MCF 10A (cell line): ENCODE measurements around the gene NFYC. TPM values are rescaled to one million over a fixed set of nuclear protein-coding genes. Genes with fewer than 3 reads are reported as not detected.

ENCODE experiments used
- BruUV-seq: library from RNA; stranded (reverse); fragments of 400-500 nt; replicated peaks from 2 replicates; lab custom pipeline; 2021; lab: Mats Ljungman, UMichigan
- CTCF ChIA-PET: fragments of 300-600 bp; sonication (Branson Sonifier 250); formaldehyde crosslinking; extraction: SDS; loops from one replicate; lab custom pipeline; 2021; ENCODE audit warnings: antibody characterized with exemption, inconsistent platforms; lab: Yijun Ruan, JAX
- POLR2A ChIA-PET: fragments of 300-600, 350-650 bp; sonication (Branson Sonifier 250); formaldehyde crosslinking; extraction: SDS; loops from one replicate; lab custom pipeline; 2020; ENCODE audit warnings: antibody characterized with exemption, inconsistent platforms; lab: Yijun Ruan, JAX
- DNase-seq: peaks from one replicate; pipeline ENCODE4 v3.0.0-alpha.2; 2018; ENCODE audit not compliant: unreplicated experiment
- H3K27ac Mint-ChIP-seq: one replicate; pipeline ENCODE4 v1.8.0; 2022; ENCODE audit warnings: mild to moderate bottlenecking, low read depth, mixed read lengths; ENCODE audit not compliant: unreplicated experiment
- H3K27me3 Mint-ChIP-seq: one replicate; pipeline ENCODE4 v1.8.0; 2022; ENCODE audit warnings: mixed read lengths; ENCODE audit not compliant: insufficient read depth, unreplicated experiment
- H3K36me3 Mint-ChIP-seq: one replicate; pipeline ENCODE4 v1.8.0; 2022; ENCODE audit warnings: mild to moderate bottlenecking, moderate library complexity, mixed read lengths; ENCODE audit not compliant: insufficient read depth, unreplicated experiment
- H3K4me1 Mint-ChIP-seq: one replicate; pipeline ENCODE4 v1.8.0; 2022; ENCODE audit warnings: mixed read lengths; ENCODE audit not compliant: insufficient read depth, unreplicated experiment
- H3K4me3 Mint-ChIP-seq: one replicate; pipeline ENCODE4 v1.8.0; 2022; ENCODE audit warnings: mild to moderate bottlenecking, moderate library complexity, mixed read lengths; ENCODE audit not compliant: unreplicated experiment
- H3K9me3 Mint-ChIP-seq: one replicate; pipeline ENCODE4 v1.8.0; 2022; ENCODE audit warnings: mixed read lengths; ENCODE audit not compliant: unreplicated experiment
- CTCF ChIP-seq: fragments of 200-600 bp; IDR thresholded peaks from one replicate; pipeline ENCODE4 v1.8.0; 2022; ENCODE audit warnings: antibody characterized with exemption, mild to moderate bottlenecking; ENCODE audit not compliant: unreplicated experiment
- intact Hi-C: fragments of 100-400 bp; cut with micrococcal nuclease; formaldehyde crosslinking; loops from 2 replicates; pipeline ENCODE4 v1.14.1; 2022
- total RNA-seq: library from RNA; stranded (reverse); gene quantifications from 2 replicates; pipeline ENCODE4 v1.2.3, GENCODE V29; 2022

Gene NFYC
- total RNA-seq, 1 experiment from 2014 or later = 69.6 TPM

GRCh38 chr1:40783001-40783905, 91.7 kb downstream of the NFYC start, which contains the start of gene KCNQ4:
Gene KCNQ4 (plus strand): TSS chr1:40783787. CDS start chr1:40784094, 307 bp downstream.
- no TSS peak for BruUV-seq
- peak; percentile 8 for DNase-seq
- ChIA-PET CTCF (interaction anchor here (0.6 to 1.4 kb wide), 2 partner anchors 9 to 149 kb away, joined by 3 read pairs; no protein-coding TSS in a partner anchor), POLR2A (no interaction called here)
- Mint-ChIP-seq H3K9me3 (no peaks in the 10 kb centered on the region), H3K4me1 (peaks cover 6% of the 10 kb centered on the region), H3K27ac (no peak within 1 kb of the TSS), H3K4me3 (peak within 1 kb of the TSS; percentile 67), H3K36me3 (peaks cover 6% of the 10 kb centered on the region), H3K27me3 (peaks cover 23% of the 10 kb centered on the region)
- no peak for TF ChIP-seq CTCF
- intact Hi-C loops = no loop called here

GRCh38 chr1:40784141-40784770, 92.8 kb downstream of the NFYC start:
- DNase-seq = no peak
- intact Hi-C loops = no loop called here
- Mint-ChIP-seq H3K4me1 (peaks cover 6% of the 10 kb centered on the region), H3K27ac (no peak overlapping the region), H3K4me3 (peak overlapping the region; percentile 67), H3K9me3 (no peaks in the 10 kb centered on the region), H3K27me3 (peaks cover 23% of the 10 kb centered on the region), H3K36me3 (peaks cover 6% of the 10 kb centered on the region)
- ChIA-PET CTCF (interaction anchor here (0.6 kb wide), 1 partner anchor 1253 kb away, joined by 3 read pairs; no protein-coding TSS in a partner anchor), POLR2A (interaction anchor here (0.8 to 1.5 kb wide), 2 partner anchors 10 to 78 kb away, joined by 4 to 5 read pairs; partner anchors contain the start of gene CITED4)
- TF ChIP-seq CTCF = no peak
- BruUV-seq = no TSS peak

GRCh38 chr1:40784771-40785151, 93.3 kb downstream of the NFYC start:
- BruUV-seq = no TSS peak
- Mint-ChIP-seq H3K36me3 (peaks cover 5% of the 10 kb centered on the region), H3K27ac (no peak overlapping the region), H3K27me3 (peaks cover 23% of the 10 kb centered on the region), H3K9me3 (no peaks in the 10 kb centered on the region), H3K4me3 (peak overlapping the region; percentile 67), H3K4me1 (peaks cover 6% of the 10 kb centered on the region)
- ChIA-PET CTCF (interaction anchor here (0.6 kb wide), 1 partner anchor 1252 kb away, joined by 3 read pairs; no protein-coding TSS in a partner anchor), POLR2A (interaction anchor here (0.8 to 1.5 kb wide), 2 partner anchors 10 to 78 kb away, joined by 4 to 5 read pairs; partner anchors contain the start of gene CITED4)
- no peak for TF ChIP-seq CTCF
- intact Hi-C loops = no loop called here
- DNase-seq = no peak

- DNase-seq = no peak
- CTCF ChIA-PET = no interaction called here
- no peaks in the 10 kb centered on the region for H3K9me3 Mint-ChIP-seq
- H3K27ac Mint-ChIP-seq = no peak overlapping the region
- TF ChIP-seq CTCF = no peak
- POLR2A ChIA-PET = interaction anchor here (1.5 kb wide), 1 partner anchor 11 kb away, joined by 5 read pairs; no protein-coding TSS in a partner anchor
- BruUV-seq = no TSS peak
- peaks cover 6% of the 10 kb centered on the region for H3K4me1 Mint-ChIP-seq
- H3K4me3 Mint-ChIP-seq = no peak overlapping the region
- H3K27me3 Mint-ChIP-seq = peaks cover 26% of the 10 kb centered on the region
- intact Hi-C loops = no loop called here
- no peaks in the 10 kb centered on the region for H3K36me3 Mint-ChIP-seq
Observed at GRCh38 chr1:40785446-40785845, 93.9 kb downstream of the NFYC start.
